ENCODE results near the gene POU4F3.

- TF ChIP-seq CTCF (IDR thresholded peaks at IDR 0.05; ENCODE audit: insufficient read depth, low read depth, low read length) (no peak), EZH2 (IDR thresholded peaks at IDR 0.05; ENCODE audit: insufficient read depth, low read length) (no peak)
Measured at GRCh38 chr5:146366904-146367303, 28.3 kb downstream of the POU4F3 start.
